ENCODE measurements around the gene CRIP2.

The CRIP2 gene

GRCh38 chr14:105489542-105490266 lies 15.1 kb downstream of the CRIP2 start:
- H3K9me2 ChIP-seq (ENCODE audit: low read depth, low read length), result no peaks in the 10 kb centered on the region
- H3K4me2 ChIP-seq (ENCODE audit: low read length), result peak overlapping the region; percentile 80
- H3K79me2 ChIP-seq (ENCODE audit: insufficient read depth, low read length), result no peaks in the 10 kb centered on the region
- peak overlapping the region; percentile 77 for H3K9ac ChIP-seq (ENCODE audit: low read length)
- no peaks in the 10 kb centered on the region; the same call in 1 of the 2 replicates for H3K36me3 ChIP-seq (ENCODE audit: insufficient read depth, low read length)
- no peak for TF ChIP-seq EZH2 (IDR thresholded peaks at IDR 0.05; ENCODE audit: borderline replicate concordance, low read length)
- peak; percentile 83 for TF ChIP-seq CTCF (IDR thresholded peaks at IDR 0.05; ENCODE audit: low read length)
- H3K4me3 ChIP-seq (ENCODE audit: low read depth, low read length, poor library complexity, severe bottlenecking), result peak overlapping the region; percentile 72
- H3K27me3 ChIP-seq (ENCODE audit: insufficient read depth, low read length), result peaks cover 11% of the 10 kb centered on the region
- peaks cover 40% of the 10 kb centered on the region for H3K4me1 ChIP-seq (ENCODE audit: insufficient read depth, low read length, severe bottlenecking)
- peak overlapping the region; percentile 54 for H3K27ac ChIP-seq (ENCODE audit: low read depth, low read length, poor library complexity, severe bottlenecking)
- no peaks in the 10 kb centered on the region for H3K9me3 ChIP-seq (ENCODE audit: low read length)
- no peaks in the 10 kb centered on the region for H4K20me1 ChIP-seq (ENCODE audit: insufficient read depth, low read length)
- H3F3A ChIP-seq (ENCODE audit: insufficient read depth, low read length), result no peaks in the 10 kb centered on the region
- H2AFZ ChIP-seq (ENCODE audit: low read length), result no peak overlapping the region

- Histone ChIP-seq H3K4me1 (ENCODE audit: insufficient read depth, low read length, severe bottlenecking) (peaks cover 40% of the 10 kb centered on the region), H4K20me1 (ENCODE audit: insufficient read depth, low read length) (no peaks in the 10 kb centered on the region), H3K4me3 (ENCODE audit: low read depth, low read length, poor library complexity, severe bottlenecking) (peak overlapping the region; percentile 72), H3K27ac (ENCODE audit: low read depth, low read length, poor library complexity, severe bottlenecking) (peak overlapping the region; percentile 54), H2AFZ (ENCODE audit: low read length) (no peak overlapping the region), H3K9ac (ENCODE audit: low read length) (peak overlapping the region; percentile 77), H3K9me3 (ENCODE audit: low read length) (no peaks in the 10 kb centered on the region), H3K36me3 (ENCODE audit: insufficient read depth, low read length) (no peaks in the 10 kb centered on the region; the same call in 1 of the 2 replicates), H3K79me2 (ENCODE audit: insufficient read depth, low read length) (no peaks in the 10 kb centered on the region), H3F3A (ENCODE audit: insufficient read depth, low read length) (no peaks in the 10 kb centered on the region), H3K4me2 (ENCODE audit: low read length) (peak overlapping the region; percentile 80), H3K9me2 (ENCODE audit: low read depth, low read length) (no peaks in the 10 kb centered on the region), H3K27me3 (ENCODE audit: insufficient read depth, low read length) (peaks cover 9% of the 10 kb centered on the region; the same call in 1 of the 2 replicates)
- TF ChIP-seq EZH2 (IDR thresholded peaks at IDR 0.05; ENCODE audit: borderline replicate concordance, low read length) (no peak), CTCF (IDR thresholded peaks at IDR 0.05; ENCODE audit: low read length) (no peak)
These were observed 15.6 kb downstream of the CRIP2 start for GRCh38 chr14:105490267-105490571.

- Histone ChIP-seq H3F3A (ENCODE audit: insufficient read depth, low read length) (no peaks in the 10 kb centered on the region), H3K36me3 (ENCODE audit: insufficient read depth, low read length) (no peaks in the 10 kb centered on the region; the same call in 1 of the 2 replicates), H3K79me2 (ENCODE audit: insufficient read depth, low read length) (no peaks in the 10 kb centered on the region), H3K9me2 (ENCODE audit: low read depth, low read length) (no peaks in the 10 kb centered on the region), H3K27me3 (ENCODE audit: insufficient read depth, low read length) (peaks cover 9% of the 10 kb centered on the region; the same call in 1 of the 2 replicates), H3K4me3 (ENCODE audit: low read depth, low read length, poor library complexity, severe bottlenecking) (peak within 1 kb of the TSS; percentile 85), H3K27ac (ENCODE audit: low read depth, low read length, poor library complexity, severe bottlenecking) (peak within 1 kb of the TSS; percentile 55), H4K20me1 (ENCODE audit: insufficient read depth, low read length) (no peaks in the 10 kb centered on the region), H3K4me2 (ENCODE audit: low read length) (peak within 1 kb of the TSS; percentile 80), H2AFZ (ENCODE audit: low read length) (no peak within 1 kb of the TSS), H3K4me1 (ENCODE audit: insufficient read depth, low read length, severe bottlenecking) (peaks cover 40% of the 10 kb centered on the region), H3K9me3 (ENCODE audit: low read length) (no peaks in the 10 kb centered on the region), H3K9ac (ENCODE audit: low read length) (peak within 1 kb of the TSS; percentile 85)
- peak; percentile 71 for TF ChIP-seq CTCF (IDR thresholded peaks at IDR 0.05; ENCODE audit: low read length)
- no peak for TF ChIP-seq EZH2 (IDR thresholded peaks at IDR 0.05; ENCODE audit: borderline replicate concordance, low read length)
These were observed 16.1 kb downstream of the CRIP2 start, which contains the start of gene TEDC1 for GRCh38 chr14:105490572-105491365. TSS of gene TEDC1 (plus strand) at chr14:105491246. CDS start at chr14:105491376, 130 bp downstream.
